GM12892 (cell line): ENCODE results near the gene GCC2.

ENCODE experiments used
- POLR2A ChIP-seq: IDR thresholded peaks from 2 replicates; pipeline ENCODE4 v1.6.1; 2011; ENCODE audit warnings: low read depth, low read length, control low read depth
- POLR2AphosphoS5 ChIP-seq: IDR thresholded peaks from 2 replicates; pipeline ENCODE4 v1.6.1; 2011; ENCODE audit warnings: low read depth, low read length, control low read depth

- no peak for TF ChIP-seq POLR2A
- no peak for TF ChIP-seq POLR2AphosphoS5
Measured at GRCh38 chr2:108446703-108447102, 2.3 kb upstream of the GCC2 start.
